GM21526 (cell line): ENCODE results near the gene WDR86.
A peak's percentile ranks its signal among the peaks of the same experiment; 100 is the strongest.

ENCODE experiments used
- ATAC-seq: cut with Tn5 transposase; IDR thresholded peaks from one replicate; pipeline ENCODE4 v1.9.1; 2021; ENCODE audit warnings: moderate library complexity; ENCODE audit not compliant: unreplicated experiment, low FRiP score

WDR86 gene

DNA sequence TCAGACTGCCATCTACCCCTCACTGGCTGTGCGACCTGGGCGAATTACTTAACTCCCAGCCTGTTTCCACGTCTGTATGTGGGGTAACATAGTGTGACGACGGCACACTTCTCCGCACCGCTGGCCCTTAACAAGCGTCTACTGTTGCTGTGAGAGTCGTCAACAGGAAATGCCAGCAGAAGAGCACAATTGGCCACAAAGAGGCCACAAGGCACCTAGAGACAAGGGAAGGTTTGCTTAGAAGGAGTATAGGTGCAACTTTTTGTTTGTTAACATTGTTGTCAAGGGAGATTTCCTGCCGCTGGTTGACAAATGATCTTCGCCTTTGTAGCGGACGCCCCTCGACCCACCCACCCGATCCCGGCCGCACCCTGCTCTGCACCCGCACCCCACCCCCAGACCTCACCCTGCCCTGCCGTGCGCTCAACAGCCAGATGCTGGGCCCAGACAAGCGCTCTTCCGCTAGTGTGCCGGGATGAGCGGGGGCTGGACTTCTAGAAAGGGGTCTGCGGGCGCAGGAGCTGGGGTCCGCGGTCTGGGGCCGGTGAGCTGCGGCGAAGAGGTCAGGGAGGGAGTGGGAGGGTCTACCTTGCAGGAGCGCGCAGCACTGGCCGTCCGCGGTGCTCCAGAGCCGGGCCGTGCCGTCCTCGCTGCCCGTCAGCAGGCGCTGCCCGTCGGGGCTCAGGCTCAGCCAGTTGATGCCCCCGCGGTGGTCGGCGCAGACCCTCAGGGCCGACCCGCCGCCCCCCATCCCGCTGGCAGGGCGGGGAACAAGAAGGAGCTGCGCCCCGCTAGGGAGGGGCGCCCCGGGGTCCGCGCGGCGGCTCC is 785 bp downstream of the WDR86 start:
- peak; percentile 50 for ATAC-seq

DNA sequence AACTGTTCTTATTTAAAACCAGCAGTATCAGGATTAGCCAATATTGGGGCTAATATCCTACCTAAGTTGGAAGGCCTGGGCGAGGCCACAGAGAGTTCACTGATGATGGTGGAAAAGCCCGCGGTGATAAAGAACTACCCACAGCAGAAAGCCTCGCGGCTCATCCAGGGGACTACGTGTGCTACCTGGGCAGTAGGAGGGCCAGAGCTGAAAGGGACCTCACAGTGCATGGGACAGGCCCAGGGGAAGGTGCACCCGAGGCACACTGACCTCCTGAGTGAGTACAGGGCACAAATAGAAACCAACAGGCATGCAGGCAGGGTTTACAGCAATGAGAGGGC is 1.4 kb downstream of the WDR86 start:
- peak; percentile 10 for ATAC-seq

GRCh38 chr7:151406886-151407583 is 2.8 kb downstream of the WDR86 start:
- no peak for ATAC-seq

- no peak for ATAC-seq
These were observed 3.6 kb downstream of the WDR86 start for GRCh38 chr7:151406051-151406875.

DNA sequence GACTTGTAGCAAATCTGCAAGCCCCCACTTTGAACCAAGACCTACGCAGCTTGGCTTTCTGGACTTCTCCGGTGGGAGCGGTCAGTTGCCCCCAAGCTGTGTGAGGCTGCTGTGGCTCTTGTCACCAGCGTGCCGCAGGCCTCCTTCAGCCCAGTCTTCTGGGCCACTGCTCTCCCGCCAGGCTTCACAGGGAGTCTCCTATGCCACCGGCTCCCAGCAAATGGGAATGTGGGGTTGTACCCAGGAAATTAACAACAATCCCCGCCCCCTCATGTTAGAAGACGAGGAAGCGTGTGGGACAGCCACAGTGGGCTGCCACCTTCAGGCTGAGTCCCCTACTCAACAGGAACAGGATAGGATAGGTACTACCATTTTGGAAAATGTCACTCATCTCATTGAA is 4.2 kb downstream of the WDR86 start:
- no peak for ATAC-seq

DNA sequence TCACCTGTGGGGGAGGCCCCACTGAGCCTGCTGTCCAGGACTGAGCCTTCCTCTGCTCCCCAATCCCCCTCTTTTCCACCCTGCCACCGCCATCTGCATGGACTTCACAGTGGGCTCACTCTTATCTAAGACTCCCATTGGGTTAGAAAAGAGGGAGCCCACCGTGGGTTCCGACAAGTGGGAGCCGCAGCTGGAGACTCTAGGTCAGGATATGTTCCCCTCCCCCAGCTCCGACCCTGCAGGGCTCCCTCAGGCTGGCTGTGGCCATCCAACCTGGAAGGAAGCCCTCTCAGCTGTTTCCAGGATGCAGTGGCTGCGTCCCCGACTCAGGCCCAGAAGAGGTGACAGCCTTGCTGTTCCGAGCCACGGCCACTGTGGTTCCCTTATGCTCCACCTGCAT is 4.8 kb downstream of the WDR86 start:
- ATAC-seq: no peak

DNA sequence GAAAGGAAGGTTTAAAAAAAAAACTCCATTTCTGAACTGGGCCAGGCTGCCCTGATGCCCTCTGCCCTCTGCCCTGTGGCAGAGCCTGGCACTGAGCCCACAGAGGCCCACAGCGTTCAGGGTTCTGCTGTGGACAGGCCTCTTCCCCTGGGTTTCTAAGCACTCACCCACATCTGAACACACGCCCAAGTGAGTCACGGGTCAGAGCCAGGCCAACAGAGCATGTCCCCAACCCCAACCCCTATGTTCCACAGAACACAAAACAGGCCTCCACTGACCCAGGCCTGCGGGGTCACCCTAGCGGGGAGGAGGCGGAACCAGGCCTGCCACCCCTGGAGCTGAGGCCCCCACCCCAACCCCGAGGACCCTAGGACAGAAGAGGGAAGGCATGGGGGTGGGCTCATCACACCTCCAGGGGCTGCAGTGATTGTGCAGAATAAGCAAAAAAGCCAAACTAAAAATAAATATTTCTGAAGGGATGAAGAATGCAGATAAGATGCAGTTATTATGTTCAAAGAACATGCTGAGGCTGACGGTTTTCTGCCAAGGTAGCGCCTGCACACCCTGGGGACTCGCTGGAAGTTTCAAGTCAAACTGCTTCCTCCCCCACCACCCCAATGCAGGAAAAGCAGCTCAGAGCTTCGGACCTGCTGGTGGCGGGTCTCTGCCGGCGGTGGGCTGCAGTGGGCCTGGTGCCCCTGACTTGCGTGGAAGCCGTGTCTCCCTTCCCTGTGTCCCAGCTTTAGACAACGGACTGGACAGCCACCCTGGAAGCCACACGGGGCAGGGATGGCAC is 5.4 kb downstream of the WDR86 start:
- no peak for ATAC-seq

GRCh38 chr7:151403764-151404163 is 6.1 kb downstream of the WDR86 start:
- no peak for ATAC-seq

- ATAC-seq: no peak
These were observed 7.6 kb downstream of the WDR86 start for GRCh38 chr7:151402029-151402835.

DNA sequence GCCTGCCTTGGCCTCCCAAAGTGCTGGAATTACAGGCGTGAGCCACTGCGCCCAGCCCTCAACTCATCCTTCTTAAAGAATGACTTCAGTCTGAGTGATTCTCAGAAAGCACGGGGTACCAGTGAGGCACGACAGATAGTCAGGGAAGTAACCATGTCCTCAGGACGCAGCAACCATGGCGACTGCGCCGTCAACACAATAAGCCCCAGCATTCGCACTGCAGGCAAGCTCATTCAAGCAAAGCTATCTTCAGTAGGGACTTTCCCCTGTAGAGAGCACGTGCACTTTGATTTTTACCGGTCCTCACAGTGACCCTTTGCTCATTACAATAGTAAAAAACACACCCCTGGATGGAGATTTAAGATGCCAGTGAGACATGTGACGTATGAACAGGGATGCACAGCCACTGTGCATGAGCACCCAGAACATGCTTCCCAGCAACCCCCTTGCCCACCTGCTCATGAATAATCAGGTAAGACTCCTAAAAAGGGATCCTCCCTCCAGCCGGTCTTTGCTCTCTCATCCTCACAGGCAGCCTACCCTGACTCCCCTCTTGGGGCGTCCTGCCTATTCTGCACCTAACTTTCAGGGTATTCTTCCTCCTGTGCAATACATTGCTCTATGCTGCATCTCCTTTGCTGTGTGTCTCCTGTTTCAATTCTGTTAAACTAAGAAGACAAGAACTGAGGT is 9.1 kb downstream of the WDR86 start:
- ATAC-seq: no peak

DNA sequence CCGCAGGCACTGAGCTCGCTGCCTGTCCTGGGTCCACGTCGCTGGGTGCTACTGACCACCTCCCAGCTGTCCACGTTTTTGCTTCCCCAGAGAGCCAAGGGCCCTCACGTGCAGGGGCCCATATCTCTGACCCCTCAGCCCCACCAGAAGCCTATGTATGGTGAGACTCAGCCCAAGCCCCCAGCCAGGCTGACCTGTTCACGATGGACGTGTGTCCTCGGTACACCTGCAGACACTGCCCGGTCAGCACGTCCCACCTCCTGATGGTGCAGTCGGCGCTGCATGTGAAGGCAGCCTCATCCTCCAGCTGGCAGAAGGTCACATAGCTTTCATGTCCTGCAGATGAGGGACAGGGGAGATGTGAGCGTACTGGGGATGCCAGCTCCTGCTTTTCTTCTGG is 9.9 kb downstream of the WDR86 start:
- no peak for ATAC-seq

DNA sequence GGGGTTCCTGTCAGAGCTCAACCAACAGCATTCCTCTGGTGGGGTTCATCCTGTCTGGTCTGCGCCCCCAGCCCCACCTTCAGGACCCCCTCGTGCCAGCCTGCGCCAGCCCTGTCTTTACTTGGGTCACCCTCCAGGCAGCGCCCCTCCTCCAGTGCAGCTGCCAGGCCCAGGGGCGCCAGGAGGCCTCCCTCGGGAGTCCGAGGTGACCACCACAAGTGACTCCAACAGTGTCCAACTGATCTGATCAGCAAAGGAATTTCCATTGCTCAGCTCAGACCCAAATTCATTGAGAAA is 10.6 kb downstream of the WDR86 start:
- ATAC-seq: no peak

DNA sequence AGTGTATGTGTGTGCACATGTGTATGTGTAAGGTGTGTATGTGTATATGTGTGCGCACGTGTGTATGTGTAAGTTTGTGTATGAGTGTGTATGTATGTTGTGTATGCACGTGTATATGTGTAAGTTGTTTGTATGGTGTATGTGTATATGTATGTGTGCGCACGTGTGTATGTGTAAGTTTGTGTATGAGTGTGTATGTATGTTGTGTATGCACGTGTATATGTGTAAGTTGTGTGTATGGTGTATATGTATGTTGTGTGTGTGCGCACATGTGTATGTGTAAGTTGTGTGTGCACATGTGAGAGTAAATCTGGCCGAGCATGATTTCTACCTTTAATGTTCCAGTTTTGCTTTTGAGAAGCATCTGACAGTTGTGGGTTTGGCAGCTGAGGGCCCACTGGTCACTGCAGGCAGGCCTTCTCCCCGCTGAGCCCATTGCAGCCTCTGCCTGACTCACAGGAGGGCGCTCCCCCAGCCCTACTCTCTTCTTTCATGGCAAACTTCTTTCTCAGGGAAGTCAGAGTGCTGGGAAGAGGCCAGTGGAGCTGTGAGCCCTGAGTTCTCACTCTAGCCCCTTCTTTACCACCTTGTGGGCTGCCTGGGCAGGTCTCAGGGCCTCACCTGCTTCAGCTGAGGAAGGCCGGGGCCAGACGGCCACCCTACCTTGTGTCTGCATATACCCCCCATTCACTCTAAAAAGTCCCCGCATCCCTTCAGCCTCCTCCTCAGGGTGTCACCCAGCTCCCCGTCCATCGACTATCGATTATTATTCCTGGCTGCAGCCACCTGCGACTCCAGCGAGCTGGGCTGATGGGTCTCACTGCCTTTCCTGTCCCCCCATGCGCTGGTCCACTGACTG is 11.2 kb downstream of the WDR86 start:
- ATAC-seq: no peak

GRCh38 chr7:151397026-151397425 is 12.8 kb downstream of the WDR86 start:
- ATAC-seq: no peak

- no peak for ATAC-seq
These were observed 13.4 kb downstream of the WDR86 start for GRCh38 chr7:151396328-151396970.

DNA sequence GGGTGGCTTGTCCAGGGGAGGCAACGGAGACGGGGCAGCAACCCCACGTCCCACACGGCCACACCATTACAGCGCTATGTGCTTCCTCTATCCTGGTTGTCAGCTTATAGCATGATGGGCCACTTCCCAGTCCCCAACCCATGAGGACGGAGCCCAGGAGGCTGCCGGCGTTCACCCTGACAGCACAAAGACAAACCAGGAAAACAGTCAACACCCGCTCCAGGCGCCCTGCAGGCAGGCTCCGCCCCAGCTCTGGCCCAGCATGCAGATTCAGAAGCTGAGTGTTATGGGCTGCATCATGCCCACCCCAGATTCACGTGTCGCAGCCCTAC is 14.8 kb downstream of the WDR86 start:
- ATAC-seq: no peak

GRCh38 chr7:151394076-151395035 is 15.5 kb downstream of the WDR86 start:
- no peak for ATAC-seq
